Astrocyte (in vitro differentiated cells and primary cell): ENCODE data around the gene RXRB. TPM values are rescaled to one million over a fixed set of nuclear protein-coding genes. Genes with fewer than 3 reads are reported as not detected.

Experiments
- DNase-seq: peaks from one replicate; pipeline ENCODE4 v3.0.0-alpha.2; 2010; ENCODE audit warnings: low read depth
- FAIRE-seq: peaks from 2 replicates; lab custom pipeline; 2011; peaks lifted over from hg19 to GRCh38; lab: Jason Lieb, UNC
- H2AFZ ChIP-seq: 2 replicates; pipeline ENCODE4 v1.6.0; 2012; ENCODE audit warnings: low read depth, low read length, inconsistent platforms
- H3K27ac ChIP-seq: 2 replicates; pipeline ENCODE4 v1.5.1; 2011; ENCODE audit warnings: low read depth, low read length, inconsistent platforms
- H3K27me3 ChIP-seq: 2 replicates; pipeline ENCODE4 v1.6.0; 2011; ENCODE audit warnings: low read length, inconsistent platforms; ENCODE audit not compliant: insufficient read depth
- H3K36me3 ChIP-seq: 2 replicates; pipeline ENCODE4 v1.5.1; 2011; ENCODE audit warnings: low read length, inconsistent platforms; ENCODE audit not compliant: insufficient read depth
- H3K4me1 ChIP-seq: 2 replicates; pipeline ENCODE4 v1.5.1; 2011; ENCODE audit warnings: low read length, inconsistent platforms; ENCODE audit not compliant: insufficient read depth
- H3K4me2 ChIP-seq: 2 replicates; pipeline ENCODE4 v1.6.0; 2012; ENCODE audit warnings: low read length, inconsistent platforms
- H3K4me3 ChIP-seq: 2 replicates; pipeline ENCODE4 v1.5.1; 2011; ENCODE audit warnings: low read depth, mild to moderate bottlenecking, low read length, inconsistent platforms; ENCODE audit not compliant: insufficient read depth
- H3K79me2 ChIP-seq: 2 replicates; pipeline ENCODE4 v1.6.0; 2012; ENCODE audit warnings: mild to moderate bottlenecking, low read length, inconsistent platforms; ENCODE audit not compliant: insufficient read depth
- H3K9ac ChIP-seq: 2 replicates; pipeline ENCODE4 v1.6.0; 2012; ENCODE audit warnings: mild to moderate bottlenecking, low read length, inconsistent platforms
- H3K9me3 ChIP-seq: 2 replicates; pipeline ENCODE4 v1.5.1; 2012; ENCODE audit warnings: low read depth, mild to moderate bottlenecking, low read length, inconsistent platforms; ENCODE audit not compliant: insufficient read depth
- H4K20me1 ChIP-seq: 2 replicates; pipeline ENCODE4 v1.6.0; 2012; ENCODE audit warnings: low read length, inconsistent platforms; ENCODE audit not compliant: insufficient read depth
- H3K27ac Mint-ChIP-seq: one replicate; pipeline ENCODE4 v1.8.0; 2021; ENCODE audit warnings: mild to moderate bottlenecking, mixed read lengths; ENCODE audit not compliant: unreplicated experiment
- H3K27me3 Mint-ChIP-seq: one replicate; pipeline ENCODE4 v1.8.0; 2021; ENCODE audit warnings: low read depth, mixed read lengths; ENCODE audit not compliant: unreplicated experiment
- H3K36me3 Mint-ChIP-seq: one replicate; pipeline ENCODE4 v1.8.0; 2021; ENCODE audit warnings: low read depth, mixed read lengths; ENCODE audit not compliant: unreplicated experiment
- H3K4me1 Mint-ChIP-seq: one replicate; pipeline ENCODE4 v1.8.0; 2021; ENCODE audit warnings: low read depth, mixed read lengths; ENCODE audit not compliant: unreplicated experiment
- H3K4me3 Mint-ChIP-seq: one replicate; pipeline ENCODE4 v1.8.0; 2021; ENCODE audit warnings: mild to moderate bottlenecking, moderate library complexity, mixed read lengths; ENCODE audit not compliant: unreplicated experiment
- H3K9me3 Mint-ChIP-seq: one replicate; pipeline ENCODE4 v1.8.0; 2021; ENCODE audit warnings: mild to moderate bottlenecking, mixed read lengths; ENCODE audit not compliant: unreplicated experiment
- EZH2 ChIP-seq: IDR thresholded peaks from 2 replicates; pipeline ENCODE4 v1.6.1; 2012; ENCODE audit warnings: mild to moderate bottlenecking, low read length, inconsistent platforms; ENCODE audit not compliant: insufficient read depth
- total RNA-seq: library from RNA; stranded (reverse); gene quantifications from 2 replicates; pipeline ENCODE4 v1.2.1, GENCODE V29; 2021
- TF ChIP-seq, protein P1 (sequence below): IDR thresholded peaks from 2 replicates; pipeline ENCODE4 v1.5.1; 2011; ENCODE audit warnings: low read depth, mild to moderate bottlenecking, inconsistent platforms, low read length, moderate library complexity; ENCODE audit not compliant: insufficient read depth

RXRB gene
- total RNA-seq, 1 donor from 2014 or later, result 34.0 TPM

DNA sequence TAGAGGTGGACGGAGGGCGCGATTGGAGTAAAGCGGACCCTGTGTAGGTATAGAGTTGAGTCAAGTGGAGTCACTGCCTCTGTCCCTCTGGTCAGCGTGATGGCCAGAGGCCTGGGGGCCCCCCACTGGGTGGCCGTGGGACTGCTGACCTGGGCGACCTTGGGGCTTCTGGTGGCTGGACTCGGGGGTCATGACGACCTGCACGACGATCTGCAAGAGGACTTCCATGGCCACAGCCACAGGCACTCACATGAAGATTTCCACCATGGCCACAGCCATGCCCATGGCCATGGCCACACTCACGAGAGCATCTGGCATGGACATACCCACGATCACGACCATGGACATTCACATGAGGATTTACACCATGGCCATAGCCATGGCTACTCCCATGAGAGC is 681 bp upstream of the RXRB start:
- H3K9me3 Mint-ChIP-seq, result peaks cover 3% of the 10 kb centered on the region
- DNase-seq, result no peak
- H3K36me3 Mint-ChIP-seq, result peaks cover 30% of the 10 kb centered on the region
- peak overlapping the region; percentile 96 for H3K4me2 ChIP-seq
- H3K4me3 Mint-ChIP-seq, result peak overlapping the region; percentile 99
- H2AFZ ChIP-seq, result peak overlapping the region; percentile 55
- peaks cover 68% of the 10 kb centered on the region for H3K79me2 ChIP-seq
- TF ChIP-seq EZH2, result no peak
- TF ChIP-seq, protein P1, sequence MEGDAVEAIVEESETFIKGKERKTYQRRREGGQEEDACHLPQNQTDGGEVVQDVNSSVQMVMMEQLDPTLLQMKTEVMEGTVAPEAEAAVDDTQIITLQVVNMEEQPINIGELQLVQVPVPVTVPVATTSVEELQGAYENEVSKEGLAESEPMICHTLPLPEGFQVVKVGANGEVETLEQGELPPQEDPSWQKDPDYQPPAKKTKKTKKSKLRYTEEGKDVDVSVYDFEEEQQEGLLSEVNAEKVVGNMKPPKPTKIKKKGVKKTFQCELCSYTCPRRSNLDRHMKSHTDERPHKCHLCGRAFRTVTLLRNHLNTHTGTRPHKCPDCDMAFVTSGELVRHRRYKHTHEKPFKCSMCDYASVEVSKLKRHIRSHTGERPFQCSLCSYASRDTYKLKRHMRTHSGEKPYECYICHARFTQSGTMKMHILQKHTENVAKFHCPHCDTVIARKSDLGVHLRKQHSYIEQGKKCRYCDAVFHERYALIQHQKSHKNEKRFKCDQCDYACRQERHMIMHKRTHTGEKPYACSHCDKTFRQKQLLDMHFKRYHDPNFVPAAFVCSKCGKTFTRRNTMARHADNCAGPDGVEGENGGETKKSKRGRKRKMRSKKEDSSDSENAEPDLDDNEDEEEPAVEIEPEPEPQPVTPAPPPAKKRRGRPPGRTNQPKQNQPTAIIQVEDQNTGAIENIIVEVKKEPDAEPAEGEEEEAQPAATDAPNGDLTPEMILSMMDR, result no peak
- no peak for FAIRE-seq
- H3K27ac ChIP-seq, result peak overlapping the region; percentile 100
- peak overlapping the region; percentile 99 for H3K27ac Mint-ChIP-seq
- H3K9me3 ChIP-seq, result no peaks in the 10 kb centered on the region
- peaks cover 49% of the 10 kb centered on the region for H3K4me1 ChIP-seq
- H4K20me1 ChIP-seq, result peaks cover 66% of the 10 kb centered on the region
- peaks cover 36% of the 10 kb centered on the region for H3K36me3 ChIP-seq
- H3K4me3 ChIP-seq, result peak overlapping the region; percentile 98
- no peaks in the 10 kb centered on the region for H3K27me3 ChIP-seq
- H3K4me1 Mint-ChIP-seq, result peaks cover 49% of the 10 kb centered on the region
- peak overlapping the region; percentile 100 for H3K9ac ChIP-seq
- no peaks in the 10 kb centered on the region for H3K27me3 Mint-ChIP-seq

DNA sequence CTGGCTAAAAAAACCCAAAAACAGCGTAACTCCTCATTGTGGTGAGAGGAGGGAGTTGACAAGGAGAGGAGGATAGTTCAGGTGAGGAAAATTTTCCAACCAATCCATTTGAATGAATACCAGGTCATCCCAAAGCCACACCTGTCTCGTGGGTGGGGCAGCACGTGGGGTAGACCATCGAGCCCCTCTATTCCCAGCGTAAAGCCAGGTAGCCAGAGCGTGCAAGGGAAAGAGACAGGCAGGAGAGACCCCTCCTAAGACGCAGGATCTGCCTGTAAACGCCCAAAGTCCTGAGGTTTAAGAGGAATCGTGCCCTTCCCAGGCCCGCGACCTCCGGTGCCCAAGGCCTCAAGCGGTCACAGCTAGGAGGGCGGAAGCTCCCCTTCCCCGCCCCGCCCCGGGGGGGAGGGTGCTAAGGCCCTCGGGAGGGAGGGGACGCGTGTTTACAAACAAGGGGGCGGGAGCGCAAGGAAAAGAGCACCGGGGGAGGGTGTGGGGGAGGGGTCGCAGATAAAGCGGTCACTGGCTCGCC is 712 bp downstream of the RXRB start:
- peaks cover 41% of the 10 kb centered on the region for H3K36me3 Mint-ChIP-seq
- H3K4me2 ChIP-seq, result peak overlapping the region; percentile 96
- H3K4me1 ChIP-seq, result peaks cover 35% of the 10 kb centered on the region
- peaks cover 48% of the 10 kb centered on the region for H3K36me3 ChIP-seq
- H3K27ac Mint-ChIP-seq, result peak overlapping the region; percentile 51
- peak overlapping the region; percentile 97 for H2AFZ ChIP-seq
- peaks cover 71% of the 10 kb centered on the region for H3K79me2 ChIP-seq
- H3K9ac ChIP-seq, result peak overlapping the region; percentile 100
- no peak for TF ChIP-seq EZH2
- TF ChIP-seq, protein P1, result no peak
- H3K27me3 ChIP-seq, result no peaks in the 10 kb centered on the region
- peaks cover 37% of the 10 kb centered on the region for H3K4me1 Mint-ChIP-seq
- H3K4me3 ChIP-seq, result peak overlapping the region; percentile 98
- H3K9me3 Mint-ChIP-seq, result no peaks in the 10 kb centered on the region
- H3K27ac ChIP-seq, result peak overlapping the region; percentile 100
- H3K9me3 ChIP-seq, result no peaks in the 10 kb centered on the region
- FAIRE-seq (no peak), DNase-seq (peak; percentile 36)
- H3K27me3 Mint-ChIP-seq, result no peaks in the 10 kb centered on the region
- peak overlapping the region; percentile 91 for H3K4me3 Mint-ChIP-seq
- H4K20me1 ChIP-seq, result peaks cover 80% of the 10 kb centered on the region

DNA sequence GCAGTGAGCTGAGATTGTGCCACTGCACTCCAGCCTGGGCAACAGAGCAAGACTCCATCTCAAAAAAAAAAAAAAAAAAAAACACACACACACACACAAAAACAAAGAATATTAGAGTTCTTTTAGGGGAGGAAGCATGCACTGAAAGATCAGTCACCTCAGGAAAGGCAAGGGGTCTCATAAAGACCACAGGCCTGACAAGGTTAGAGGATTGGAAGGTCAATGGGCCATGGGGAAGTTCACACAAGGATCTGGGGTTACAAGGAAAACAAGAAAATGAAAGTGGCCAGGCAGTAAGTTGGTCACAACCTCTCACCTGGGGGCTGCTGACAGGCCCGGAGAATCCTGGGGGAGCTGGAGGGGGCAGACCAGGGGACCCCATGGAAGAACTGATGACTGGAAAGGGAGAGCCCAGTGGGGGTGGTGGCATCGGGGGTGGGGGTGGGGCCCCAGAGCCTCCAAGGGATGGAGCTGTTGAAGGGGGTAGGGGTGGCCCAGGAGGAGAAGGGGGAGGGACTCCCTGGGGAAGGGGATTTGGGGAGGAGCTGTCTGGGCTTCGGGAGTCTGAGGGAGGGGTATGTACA is 1.5 kb downstream of the RXRB start:
- H3K9ac ChIP-seq, result peak overlapping the region; percentile 100
- peaks cover 83% of the 10 kb centered on the region for H4K20me1 ChIP-seq
- Mint-ChIP-seq H3K36me3 (peaks cover 46% of the 10 kb centered on the region), H3K4me3 (peak overlapping the region; percentile 91), H3K27me3 (no peaks in the 10 kb centered on the region), H3K27ac (peak overlapping the region; percentile 54), H3K9me3 (no peaks in the 10 kb centered on the region), H3K4me1 (peaks cover 33% of the 10 kb centered on the region)
- FAIRE-seq, result no peak
- TF ChIP-seq, protein P1, result no peak
- TF ChIP-seq EZH2, result no peak
- peaks cover 55% of the 10 kb centered on the region for H3K36me3 ChIP-seq
- DNase-seq, result no peak
- peak overlapping the region; percentile 98 for H3K4me3 ChIP-seq
- peaks cover 68% of the 10 kb centered on the region for H3K79me2 ChIP-seq
- H3K27ac ChIP-seq, result no peak overlapping the region
- no peaks in the 10 kb centered on the region for H3K27me3 ChIP-seq
- peaks cover 28% of the 10 kb centered on the region for H3K4me1 ChIP-seq
- H3K9me3 ChIP-seq, result no peaks in the 10 kb centered on the region
- peak overlapping the region; percentile 96 for H3K4me2 ChIP-seq
- H2AFZ ChIP-seq, result no peak overlapping the region
